Muscle layer of duodenum (tissue), 2 donors: ENCODE data around the gene AMMECR1.

Experiments
- H3K27ac ChIP-seq: one replicate; pipeline ENCODE4 v1.7.0; 2013; ENCODE audit warnings: mild to moderate bottlenecking, low read length
- H3K27me3 ChIP-seq: one replicate; pipeline ENCODE4 v1.7.0; 2013; ENCODE audit warnings: low read depth, mild to moderate bottlenecking, control low read depth, low read length
- H3K36me3 ChIP-seq, 2 donors: one replicate each; pipeline ENCODE4 v1.7.0; 2013; ENCODE audit warnings: low read length in 2 of 2, control low read depth in 1 of 2, mild to moderate bottlenecking in 1 of 2; ENCODE audit not compliant: insufficient read depth in 2 of 2, control insufficient read depth in 1 of 2
- H3K4me1 ChIP-seq, 2 donors: one replicate each; pipeline ENCODE4 v1.7.0; 2013; ENCODE audit warnings: low read length in 2 of 2, mild to moderate bottlenecking in 2 of 2, control low read depth in 1 of 2, moderate library complexity in 1 of 2; ENCODE audit not compliant: insufficient read depth in 2 of 2, control insufficient read depth in 1 of 2
- H3K4me3 ChIP-seq, 2 donors: one replicate each; pipeline ENCODE4 v1.7.0; 2013; ENCODE audit warnings: low read length in 2 of 2, low read depth in 1 of 2, mild to moderate bottlenecking in 1 of 2
- H3K9me3 ChIP-seq, 2 donors: one replicate each; pipeline ENCODE4 v1.7.0; 2013; ENCODE audit warnings: low read length in 2 of 2, control low read depth in 1 of 2, mild to moderate bottlenecking in 1 of 2; ENCODE audit not compliant: control insufficient read depth in 1 of 2
- donor health status: healthy.

Gene AMMECR1

GRCh38 chrX:110326712-110327111 is 8.8 kb upstream of the AMMECR1 start:
- no peaks in the 10 kb centered on the region for H3K27me3 ChIP-seq
- H3K36me3 ChIP-seq = no peaks in the 10 kb centered on the region
- H3K9me3 ChIP-seq = no peaks in the 10 kb centered on the region
- no peak overlapping the region for H3K4me3 ChIP-seq
- H3K27ac ChIP-seq = no peak overlapping the region
- no peaks in the 10 kb centered on the region for H3K4me1 ChIP-seq

GRCh38 chrX:110322603-110323002 is 4.7 kb upstream of the AMMECR1 start:
- no peak overlapping the region for H3K4me3 ChIP-seq
- no peak overlapping the region for H3K27ac ChIP-seq
- H3K4me1 ChIP-seq = no peaks in the 10 kb centered on the region
- H3K9me3 ChIP-seq = no peaks in the 10 kb centered on the region
- H3K27me3 ChIP-seq = no peaks in the 10 kb centered on the region
- H3K36me3 ChIP-seq = no peaks in the 10 kb centered on the region

GRCh38 chrX:110321670-110322069 is 3.8 kb upstream of the AMMECR1 start:
- Histone ChIP-seq H3K27ac (no peak overlapping the region), H3K9me3 (no peaks in the 10 kb centered on the region), H3K36me3 (no peaks in the 10 kb centered on the region), H3K4me1 (no peaks in the 10 kb centered on the region), H3K27me3 (no peaks in the 10 kb centered on the region), H3K4me3 (no peak overlapping the region)

- Histone ChIP-seq H3K36me3 (no peaks in the 10 kb centered on the region), H3K4me1 (peaks cover 0 to 4% of the 10 kb centered on the region in 2 donors), H3K27ac (no peak overlapping the region), H3K27me3 (no peaks in the 10 kb centered on the region), H3K4me3 (no peak overlapping the region), H3K9me3 (no peaks in the 10 kb centered on the region)
These were observed 3.2 kb upstream of the AMMECR1 start for GRCh38 chrX:110321081-110321480.

GRCh38 chrX:110320381-110320987 is 2.6 kb upstream of the AMMECR1 start:
- H3K4me1 ChIP-seq = peaks cover 0 to 4% of the 10 kb centered on the region in 2 donors
- H3K27ac ChIP-seq = no peak overlapping the region
- H3K27me3 ChIP-seq = no peaks in the 10 kb centered on the region
- no peak overlapping the region for H3K4me3 ChIP-seq
- no peaks in the 10 kb centered on the region for H3K36me3 ChIP-seq
- no peaks in the 10 kb centered on the region for H3K9me3 ChIP-seq

GRCh38 chrX:110318664-110318968 is 731 bp upstream of the AMMECR1 start:
- no peaks in the 10 kb centered on the region for H3K36me3 ChIP-seq
- peaks cover 0 to 4% of the 10 kb centered on the region in 2 donors for H3K4me1 ChIP-seq
- peak overlapping the region; percentile 39 for H3K27ac ChIP-seq
- H3K9me3 ChIP-seq = no peaks in the 10 kb centered on the region
- no peaks in the 10 kb centered on the region for H3K27me3 ChIP-seq
- peak overlapping the region; percentile 58 to 70 for H3K4me3 ChIP-seq

GRCh38 chrX:110317061-110317819 is 645 bp downstream of the AMMECR1 start:
- Histone ChIP-seq H3K4me1 (peaks cover 0 to 4% of the 10 kb centered on the region in 2 donors), H3K27me3 (no peaks in the 10 kb centered on the region), H3K27ac (no peak overlapping the region), H3K9me3 (no peaks in the 10 kb centered on the region), H3K4me3 (peak overlapping the region; percentile 66 to 78), H3K36me3 (no peaks in the 10 kb centered on the region)

GRCh38 chrX:110316351-110317060 is 1.4 kb downstream of the AMMECR1 start:
- Histone ChIP-seq H3K27ac (no peak overlapping the region), H3K27me3 (no peaks in the 10 kb centered on the region), H3K4me3 (peak overlapping the region; percentile 66 to 78), H3K4me1 (peaks cover 0 to 4% of the 10 kb centered on the region in 2 donors), H3K9me3 (no peaks in the 10 kb centered on the region), H3K36me3 (no peaks in the 10 kb centered on the region)

- Histone ChIP-seq H3K27ac (no peak overlapping the region), H3K9me3 (no peaks in the 10 kb centered on the region), H3K36me3 (no peaks in the 10 kb centered on the region), H3K27me3 (no peaks in the 10 kb centered on the region), H3K4me3 (no peak overlapping the region), H3K4me1 (peaks cover 0 to 4% of the 10 kb centered on the region in 2 donors)
These were observed 2.3 kb downstream of the AMMECR1 start for GRCh38 chrX:110315551-110315950.

- Histone ChIP-seq H3K27me3 (no peaks in the 10 kb centered on the region), H3K4me3 (no peak overlapping the region), H3K9me3 (no peaks in the 10 kb centered on the region), H3K27ac (no peak overlapping the region), H3K4me1 (peaks cover 0 to 9% of the 10 kb centered on the region in 2 donors), H3K36me3 (no peaks in the 10 kb centered on the region)
These were observed 6.3 kb downstream of the AMMECR1 start for GRCh38 chrX:110311437-110312230.

GRCh38 chrX:110310896-110311295 is 7.0 kb downstream of the AMMECR1 start:
- Histone ChIP-seq H3K4me3 (no peak overlapping the region), H3K9me3 (no peaks in the 10 kb centered on the region), H3K27ac (no peak overlapping the region), H3K4me1 (peaks cover 0 to 6% of the 10 kb centered on the region in 2 donors), H3K27me3 (no peaks in the 10 kb centered on the region), H3K36me3 (no peaks in the 10 kb centered on the region)
